OCI-LY1 (cell line): ENCODE measurements around the gene SLC17A9.

ENCODE experiments used
- CTCF ChIP-seq: fragments of 200-600 bp; sonication (generic), shearing (Covaris generic); IDR thresholded peaks from 2 replicates; pipeline ENCODE4 v1.5.1; 2017; ENCODE audit warnings: mild to moderate bottlenecking, antibody characterized with exemption, low read length, moderate library complexity, mixed read lengths
- EZH2 ChIP-seq: fragments of 200-600 bp; sonication (generic), shearing (Covaris generic); IDR thresholded peaks from 2 replicates; pipeline ENCODE4 v1.8.0; 2017; ENCODE audit warnings: borderline replicate concordance, mixed run types, mild to moderate bottlenecking, antibody characterized with exemption, low read length, moderate library complexity, mixed read lengths

GRCh38 chr20:62962891-62963613 lies 10.5 kb downstream of the SLC17A9 start:
- TF ChIP-seq CTCF: no peak
- TF ChIP-seq EZH2: no peak
